HepG2 (cell line): ENCODE measurements around the gene JMJD6. TPM values are rescaled to one million over a fixed set of nuclear protein-coding genes. Genes with fewer than 3 reads are reported as not detected.

Experiments
- AKAP8 ChIP-seq: sonication (generic); formaldehyde crosslinking; IDR thresholded peaks from 2 replicates; pipeline ENCODE4 v1.5.1; 2020; ENCODE audit warnings: mild to moderate bottlenecking, missing genetic modification reagents
- ASH2L ChIP-seq: fragments of 300-600, 200-600 bp; sonication (generic); IDR thresholded peaks from 2 replicates; pipeline ENCODE4 v1.7.0; 2017; ENCODE audit warnings: low read depth, mild to moderate bottlenecking, moderate library complexity, mixed read lengths, low read length; ENCODE audit not compliant: insufficient read length
- CC2D1A ChIP-seq: sonication (generic); formaldehyde crosslinking; IDR thresholded peaks from 2 replicates; pipeline ENCODE4 v1.8.1; 2023; ENCODE audit warnings: mild to moderate bottlenecking, missing genetic modification reagents
- CHD2 ChIP-seq: IDR thresholded peaks from 2 replicates; pipeline ENCODE4 v1.6.1; 2011; ENCODE audit warnings: low read depth, low read length, improper control_type of control experiment
- CTCF ChIP-seq: sonication (generic); formaldehyde crosslinking; IDR thresholded peaks from 2 replicates; pipeline ENCODE4 v1.5.0; 2020; ENCODE audit warnings: mild to moderate bottlenecking, missing genetic modification reagents, moderate library complexity
- ELF1 ChIP-seq: sonication (generic); formaldehyde crosslinking; IDR thresholded peaks from 2 replicates; pipeline ENCODE4 v1.4.0; 2020; ENCODE audit warnings: missing genetic modification reagents
- ELF4 ChIP-seq: sonication (generic); formaldehyde crosslinking; IDR thresholded peaks from 2 replicates; pipeline ENCODE4 v1.5.0; 2020; ENCODE audit warnings: missing genetic modification reagents, mild to moderate bottlenecking, moderate library complexity, borderline replicate concordance
- GABPA ChIP-seq, 2 experiments: IDR thresholded peaks; 2 replicates each; pipeline ENCODE4 v1.6.1; 2011 to 2016; ENCODE audit warnings: low read depth in 2 of 2, low read length in 1 of 2, missing biosample characterization in 1 of 2, missing genetic modification characterization in 1 of 2
- HDAC2 ChIP-seq: sonication (generic); formaldehyde crosslinking; IDR thresholded peaks from 2 replicates; pipeline ENCODE4 v1.4.0; 2020; ENCODE audit warnings: missing genetic modification reagents
- MBNL3 ChIP-seq: fragments of 250-450 bp; sonication (Bioruptor Pico); conservative IDR thresholded peaks from 2 replicates; pipeline ENCODE4 v1.8.0; 2022; ENCODE audit warnings: mild to moderate bottlenecking, inconsistent platforms
- SSRP1 ChIP-seq: IDR thresholded peaks from 2 replicates; pipeline ENCODE4 v1.6.1; 2016; ENCODE audit warnings: control low read depth
- THAP11 ChIP-seq: IDR thresholded peaks from 2 replicates; pipeline ENCODE4 v1.6.1; 2016; ENCODE audit warnings: missing biosample characterization, missing genetic modification reagents
- XRCC5 ChIP-seq: fragments of 200-400 bp; formaldehyde crosslinking; optimal IDR thresholded peaks from 2 replicates; pipeline ENCODE3; 2017; ENCODE audit warnings: mild to moderate bottlenecking, low read length
- ZBTB34 ChIP-seq: sonication (generic); formaldehyde crosslinking; IDR thresholded peaks from 2 replicates; pipeline ENCODE4 v1.8.0; 2022; ENCODE audit warnings: mild to moderate bottlenecking, missing genetic modification reagents
- ZBTB38 ChIP-seq: sonication (generic); formaldehyde crosslinking; IDR thresholded peaks from 2 replicates; pipeline ENCODE4 v1.5.1; 2020; ENCODE audit warnings: mild to moderate bottlenecking, missing genetic modification reagents
- ZFP37 ChIP-seq: sonication (generic); formaldehyde crosslinking; IDR thresholded peaks from 2 replicates; pipeline ENCODE4 v1.4.0; 2020; ENCODE audit warnings: missing genetic modification reagents, borderline replicate concordance
- ZNF121 ChIP-seq: sonication (generic); formaldehyde crosslinking; IDR thresholded peaks from 2 replicates; pipeline ENCODE4 v1.5.0; 2020; ENCODE audit warnings: mild to moderate bottlenecking, missing genetic modification reagents
- ZNF512 ChIP-seq: sonication (generic); formaldehyde crosslinking; IDR thresholded peaks from 2 replicates; pipeline ENCODE4 v1.4.0; 2020; ENCODE audit warnings: mild to moderate bottlenecking, missing genetic modification reagents
- ZNF605 ChIP-seq: sonication (generic); formaldehyde crosslinking; IDR thresholded peaks from 2 replicates; pipeline ENCODE4 v1.8.0; 2022; ENCODE audit warnings: mild to moderate bottlenecking, missing genetic modification reagents
- polyA plus RNA-seq, 8 experiments: library from polyadenylated mRNA; depleted of rRNA in 3 of 8; stranded (reverse) in 7 of 8; unstranded in 1 of 8; fragments of >200 nt; fragmentation: Illumina TruSeq in 4 of 8; extraction: Trizol in 4 of 8; gene quantifications; 2 replicates each; pipeline versions ENCODE4 v1.2.1 to v1.2.3, GENCODE V29; 2011 to 2016; ENCODE audit warnings: low read depth in 4 of 8, missing spikeins in 1 of 8, mixed read lengths in 1 of 8; ENCODE audit not compliant: insufficient read depth in 1 of 8
- total RNA-seq, 5 experiments: library from RNA; depleted of rRNA; stranded (reverse); fragments of >200 nt; fragmentation: Illumina TruSeq; extraction: Trizol; gene quantifications; 2 replicates each; pipeline ENCODE4 v1.2.3, GENCODE V29; 2016; ENCODE audit warnings: low read depth in 1 of 5
- TF ChIP-seq, protein P1 (sequence below): sonication (generic); IDR thresholded peaks from 2 replicates; pipeline ENCODE4 v1.6.1; 2016; ENCODE audit warnings: low read depth, borderline replicate concordance
- TF ChIP-seq, protein P2 (sequence below): IDR thresholded peaks from 2 replicates; pipeline ENCODE4 v1.4.0; 2020; ENCODE audit warnings: mild to moderate bottlenecking, missing genetic modification reagents

The JMJD6 gene
- total and polyA plus RNA-seq, 2 of the 13 experiments (the other 11 are each of a cell fraction or from before 2014, with no cell fraction given) = 33.6 to 41.0 TPM

DNA sequence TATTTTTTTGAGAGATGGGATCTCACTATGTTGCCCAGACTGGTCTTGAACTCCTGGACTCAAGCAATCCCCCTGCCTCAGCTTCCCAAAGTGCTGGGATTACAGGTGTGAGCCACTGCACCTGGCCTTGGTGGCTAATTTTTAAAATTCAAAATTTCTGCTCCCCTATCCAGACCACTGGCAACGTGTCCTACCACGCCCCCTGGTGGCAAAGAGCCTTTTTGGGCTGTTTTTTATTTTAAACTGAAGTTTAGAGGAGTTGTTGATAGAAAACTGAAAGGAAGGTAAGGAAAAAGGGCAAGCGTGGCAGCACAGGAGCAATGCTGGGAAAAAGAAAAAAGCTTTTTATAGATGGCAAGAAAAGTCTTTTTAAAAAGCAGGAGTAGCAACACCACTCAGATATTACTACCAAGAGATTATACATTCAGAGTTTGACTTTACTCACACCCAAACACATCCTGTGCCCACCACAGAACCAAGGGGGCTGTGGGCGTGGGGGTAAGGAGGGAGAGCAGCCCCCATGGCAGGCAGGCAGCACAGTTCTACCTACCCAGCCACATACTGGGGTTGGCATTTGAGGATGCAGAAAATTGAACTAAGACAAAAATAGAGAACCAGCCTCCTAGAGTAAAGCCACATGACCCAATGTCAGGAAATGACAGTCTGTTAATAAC is 11.4 kb downstream of the JMJD6 start (continued):
- no peak for TF ChIP-seq ZNF512 (CRISPR knock-in tag)
- TF ChIP-seq, protein P1, sequence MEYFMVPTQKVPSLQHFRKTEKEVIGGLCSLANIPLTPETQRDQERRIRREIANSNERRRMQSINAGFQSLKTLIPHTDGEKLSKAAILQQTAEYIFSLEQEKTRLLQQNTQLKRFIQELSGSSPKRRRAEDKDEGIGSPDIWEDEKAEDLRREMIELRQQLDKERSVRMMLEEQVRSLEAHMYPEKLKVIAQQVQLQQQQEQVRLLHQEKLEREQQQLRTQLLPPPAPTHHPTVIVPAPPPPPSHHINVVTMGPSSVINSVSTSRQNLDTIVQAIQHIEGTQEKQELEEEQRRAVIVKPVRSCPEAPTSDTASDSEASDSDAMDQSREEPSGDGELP = peak; percentile 17; the same call in 1 of the 2 replicates
- TF ChIP-seq ELF1 (CRISPR knock-in tag) = 0 out of 2 replicates have a peak, but pooled peaks have one; percentile 22
- no peak for TF ChIP-seq CC2D1A (CRISPR knock-in tag)
- TF ChIP-seq MBNL3 (CRISPR knock-in tag) = no peak
- TF ChIP-seq HDAC2 (CRISPR knock-in tag) = no peak
- no peak for TF ChIP-seq SSRP1 (CRISPR knock-in tag)
- no peak for TF ChIP-seq GABPA (IDR thresholded peaks at IDR 0.05; ENCODE audit: low read depth, low read length)
- no peak for TF ChIP-seq GABPA (CRISPR knock-in tag; IDR thresholded peaks at IDR 0.05; ENCODE audit: low read depth)
- peak; percentile 84 for TF ChIP-seq CTCF
- TF ChIP-seq ASH2L = peak; percentile 20
- TF ChIP-seq ZBTB34 (CRISPR knock-in tag) = no peak
- peak; percentile 61 for TF ChIP-seq ZNF121
- 0 out of 2 replicates have a peak, but pooled peaks have one; percentile 16 for TF ChIP-seq THAP11 (CRISPR knock-in tag)
- TF ChIP-seq ELF4 = no peak
- no peak for TF ChIP-seq ZBTB38 (CRISPR knock-in tag)
- TF ChIP-seq, protein P2, sequence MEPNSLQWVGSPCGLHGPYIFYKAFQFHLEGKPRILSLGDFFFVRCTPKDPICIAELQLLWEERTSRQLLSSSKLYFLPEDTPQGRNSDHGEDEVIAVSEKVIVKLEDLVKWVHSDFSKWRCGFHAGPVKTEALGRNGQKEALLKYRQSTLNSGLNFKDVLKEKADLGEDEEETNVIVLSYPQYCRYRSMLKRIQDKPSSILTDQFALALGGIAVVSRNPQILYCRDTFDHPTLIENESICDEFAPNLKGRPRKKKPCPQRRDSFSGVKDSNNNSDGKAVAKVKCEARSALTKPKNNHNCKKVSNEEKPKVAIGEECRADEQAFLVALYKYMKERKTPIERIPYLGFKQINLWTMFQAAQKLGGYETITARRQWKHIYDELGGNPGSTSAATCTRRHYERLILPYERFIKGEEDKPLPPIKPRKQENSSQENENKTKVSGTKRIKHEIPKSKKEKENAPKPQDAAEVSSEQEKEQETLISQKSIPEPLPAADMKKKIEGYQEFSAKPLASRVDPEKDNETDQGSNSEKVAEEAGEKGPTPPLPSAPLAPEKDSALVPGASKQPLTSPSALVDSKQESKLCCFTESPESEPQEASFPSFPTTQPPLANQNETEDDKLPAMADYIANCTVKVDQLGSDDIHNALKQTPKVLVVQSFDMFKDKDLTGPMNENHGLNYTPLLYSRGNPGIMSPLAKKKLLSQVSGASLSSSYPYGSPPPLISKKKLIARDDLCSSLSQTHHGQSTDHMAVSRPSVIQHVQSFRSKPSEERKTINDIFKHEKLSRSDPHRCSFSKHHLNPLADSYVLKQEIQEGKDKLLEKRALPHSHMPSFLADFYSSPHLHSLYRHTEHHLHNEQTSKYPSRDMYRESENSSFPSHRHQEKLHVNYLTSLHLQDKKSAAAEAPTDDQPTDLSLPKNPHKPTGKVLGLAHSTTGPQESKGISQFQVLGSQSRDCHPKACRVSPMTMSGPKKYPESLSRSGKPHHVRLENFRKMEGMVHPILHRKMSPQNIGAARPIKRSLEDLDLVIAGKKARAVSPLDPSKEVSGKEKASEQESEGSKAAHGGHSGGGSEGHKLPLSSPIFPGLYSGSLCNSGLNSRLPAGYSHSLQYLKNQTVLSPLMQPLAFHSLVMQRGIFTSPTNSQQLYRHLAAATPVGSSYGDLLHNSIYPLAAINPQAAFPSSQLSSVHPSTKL (CRISPR knock-in tag) = peak; percentile 30; the same call in 1 of the 2 replicates
- TF ChIP-seq ZFP37 = no peak
- TF ChIP-seq XRCC5 = peak; percentile 64
- TF ChIP-seq ZNF605 (CRISPR knock-in tag) = 0 out of 2 replicates have a peak, but pooled peaks have one; percentile 31
- no peak for TF ChIP-seq AKAP8 (CRISPR knock-in tag)
- no peak for TF ChIP-seq CHD2
